SU-DHL-6 (cell line): ENCODE measurements around the gene ATG4A.
A peak's percentile ranks its signal among the peaks of the same experiment; 100 is the strongest.

Experiments
- H2AFZ ChIP-seq: fragments of 200-600 bp; sonication (generic); 2 replicates; pipeline ENCODE4 v1.6.1; 2014; ENCODE audit warnings: low read depth, mild to moderate bottlenecking, moderate library complexity, mixed read lengths, antibody characterized with exemption, low read length; ENCODE audit not compliant: severe bottlenecking
- H3F3A ChIP-seq: fragments of 200-600 bp; shearing (Covaris generic); 2 replicates; pipeline ENCODE4 v1.6.0; 2016; ENCODE audit warnings: antibody characterized with exemption, mild to moderate bottlenecking; ENCODE audit not compliant: insufficient read depth
- H3K27ac ChIP-seq: fragments of 200-600 bp; sonication (generic); 2 replicates; pipeline ENCODE4 v1.5.1; 2016; ENCODE audit warnings: low read depth, mild to moderate bottlenecking, low read length, moderate library complexity, mixed read lengths
- H3K27me3 ChIP-seq: fragments of 200-600 bp; sonication (generic), shearing (Covaris generic); 2 replicates; pipeline ENCODE4 v1.6.0; 2014; ENCODE audit warnings: mild to moderate bottlenecking, low read length
- H3K36me3 ChIP-seq: fragments of 200-600 bp; sonication (generic); 2 replicates; pipeline ENCODE4 v1.6.1; 2014; ENCODE audit warnings: mild to moderate bottlenecking, low read length, mixed read lengths
- H3K4me2 ChIP-seq: fragments of 300-600, 200-600 bp; shearing (Covaris generic), sonication (generic); 2 replicates; pipeline ENCODE4 v1.6.0; 2014; ENCODE audit warnings: low read length, low read depth, mild to moderate bottlenecking; ENCODE audit not compliant: poor library complexity, severe bottlenecking
- H3K4me3 ChIP-seq: fragments of 200-600 bp; sonication (generic); 2 replicates; pipeline ENCODE4 v1.5.1; 2014; ENCODE audit warnings: antibody characterized with exemption, low read length, mild to moderate bottlenecking, mixed read lengths; ENCODE audit not compliant: insufficient read depth, poor library complexity, severe bottlenecking
- H3K79me2 ChIP-seq: fragments of 200-600 bp; sonication (generic); 2 replicates; pipeline ENCODE4 v1.6.1; 2014; ENCODE audit warnings: mild to moderate bottlenecking, low read length, moderate library complexity; ENCODE audit not compliant: insufficient read depth
- H3K9ac ChIP-seq: fragments of 200-600 bp; sonication (generic); 2 replicates; pipeline ENCODE4 v1.7.0; 2014; ENCODE audit warnings: mild to moderate bottlenecking, low read length
- H3K9me2 ChIP-seq: fragments of 200-600 bp; sonication (generic); replicated peaks from 2 replicates; pipeline ENCODE4 v1.6.1; 2014; ENCODE audit warnings: low read length; ENCODE audit not compliant: insufficient read depth
- H3K9me3 ChIP-seq: fragments of 200-600 bp; sonication (generic); 2 replicates; pipeline ENCODE4 v1.6.1; 2014; ENCODE audit warnings: low read length, mixed read lengths; ENCODE audit not compliant: insufficient read depth
- H4K20me1 ChIP-seq: fragments of 200-600 bp; sonication (generic); 2 replicates; pipeline ENCODE4 v1.6.1; 2014; ENCODE audit warnings: low read depth, mild to moderate bottlenecking, antibody characterized with exemption, low read length, moderate library complexity, mixed read lengths
- CTCF ChIP-seq: fragments of 200-600 bp; sonication (generic); IDR thresholded peaks from one replicate; pipeline ENCODE4 v1.5.1; 2017; ENCODE audit warnings: antibody characterized with exemption, mild to moderate bottlenecking, low read length, moderate library complexity; ENCODE audit not compliant: insufficient read depth, poor library complexity, severe bottlenecking
- EZH2phosphoT487 ChIP-seq: fragments of 200-600 bp; sonication (generic), shearing (Covaris generic); conservative IDR thresholded peaks from 2 replicates; pipeline ENCODE4 v1.6.1; 2018; ENCODE audit warnings: mild to moderate bottlenecking, antibody characterized with exemption, low read length, moderate library complexity, mixed read lengths

Gene ATG4A

GRCh38 chrX:108138814-108139702 lies 47.5 kb downstream of the ATG4A start:
- H3K27ac ChIP-seq = no peak overlapping the region

GRCh38 chrX:108148524-108148923 lies 56.9 kb downstream of the ATG4A start:
- no peak overlapping the region for H3K4me3 ChIP-seq

More at GRCh38 chrX:108138814-108139702, 47.5 kb downstream of the ATG4A start:
- Histone ChIP-seq H4K20me1 (no peaks in the 10 kb centered on the region), H3K79me2 (no peaks in the 10 kb centered on the region), H3K9ac (no peak overlapping the region), H2AFZ (no peak overlapping the region), H3K36me3 (no peaks in the 10 kb centered on the region), H3K27me3 (no peaks in the 10 kb centered on the region), H3K4me3 (no peak overlapping the region), H3K9me3 (no peaks in the 10 kb centered on the region), H3F3A (no peaks in the 10 kb centered on the region), H3K4me2 (no peak overlapping the region), H3K9me2 (no peaks in the 10 kb centered on the region)
- TF ChIP-seq CTCF (peak; percentile 27), EZH2phosphoT487 (no peak)

GRCh38 chrX:108156082-108156481 lies 64.5 kb downstream of the ATG4A start:
- H4K20me1 ChIP-seq = no peaks in the 10 kb centered on the region
- no peaks in the 10 kb centered on the region for H3K9me2 ChIP-seq
- no peak overlapping the region for H3K27ac ChIP-seq
- no peak overlapping the region for H2AFZ ChIP-seq
- H3K36me3 ChIP-seq = no peaks in the 10 kb centered on the region
- no peaks in the 10 kb centered on the region for H3F3A ChIP-seq
- H3K9ac ChIP-seq = no peak overlapping the region
- TF ChIP-seq CTCF = no peak
- H3K4me2 ChIP-seq = no peak overlapping the region
- no peaks in the 10 kb centered on the region for H3K27me3 ChIP-seq
- H3K9me3 ChIP-seq = no peaks in the 10 kb centered on the region
- H3K4me3 ChIP-seq = no peak overlapping the region
- no peaks in the 10 kb centered on the region for H3K79me2 ChIP-seq

More at GRCh38 chrX:108148524-108148923, 56.9 kb downstream of the ATG4A start:
- Histone ChIP-seq H3K79me2 (no peaks in the 10 kb centered on the region), H3K9me2 (no peaks in the 10 kb centered on the region), H3K9ac (no peak overlapping the region), H3K27ac (no peak overlapping the region), H3K36me3 (no peaks in the 10 kb centered on the region), H4K20me1 (no peaks in the 10 kb centered on the region), H3K27me3 (no peaks in the 10 kb centered on the region), H3K4me2 (no peak overlapping the region), H2AFZ (no peak overlapping the region), H3K9me3 (no peaks in the 10 kb centered on the region), H3F3A (no peaks in the 10 kb centered on the region)
- TF ChIP-seq CTCF (no peak), EZH2phosphoT487 (no peak)
